ENCODE results near the gene ABHD16A. TPM values are rescaled to one million over a fixed set of nuclear protein-coding genes. Genes with fewer than 3 reads are reported as not detected.

Gene ABHD16A
- total and polyA plus RNA-seq, 2 of the 13 experiments (the other 11 are each of a cell fraction or from before 2014, with no cell fraction given) = 43.5 to 45.4 TPM

DNA sequence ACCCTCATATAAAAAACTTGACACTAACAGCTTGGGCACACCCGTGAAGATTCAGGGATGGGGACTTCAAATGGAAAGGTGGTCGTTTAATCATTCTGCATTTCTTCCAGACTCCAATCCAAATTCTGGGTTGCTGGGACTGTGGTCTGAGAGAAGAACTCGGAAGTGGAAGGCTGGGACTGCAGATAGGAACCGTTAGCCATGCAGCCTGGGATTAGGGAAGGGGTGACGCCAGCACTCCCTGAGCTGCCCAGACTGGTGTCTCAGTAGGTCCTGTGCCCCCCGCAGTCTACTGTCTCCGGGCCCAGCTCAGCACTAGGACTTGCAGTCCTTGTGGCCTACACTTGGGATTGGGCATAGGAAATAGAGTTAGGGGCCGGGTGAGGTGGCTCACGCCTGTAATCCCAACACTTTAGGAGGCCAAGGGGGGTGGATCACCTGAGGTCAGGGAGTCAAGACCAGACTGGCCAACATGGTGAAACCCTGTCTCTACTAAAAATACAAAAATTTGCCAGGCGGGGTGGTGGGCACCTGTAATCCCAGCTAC is 33.7 kb upstream of the ABHD16A start (continued):
- TF ChIP-seq ZNF646 (CRISPR knock-in tag; IDR thresholded peaks at IDR 0.05) = 0 out of 2 replicates have a peak, but pooled peaks have one; percentile 15
- peak; percentile 20 for TF ChIP-seq ASH2L (IDR thresholded peaks at IDR 0.05; ENCODE audit: insufficient read length, low read depth, low read length)
- TF ChIP-seq ZNF607 (CRISPR knock-in tag; IDR thresholded peaks at IDR 0.05; ENCODE audit: borderline replicate concordance) = 0 out of 2 replicates have a peak, but pooled peaks have one; percentile 10
- TF ChIP-seq ZFX (CRISPR knock-in tag; IDR thresholded peaks at IDR 0.05; ENCODE audit: low read depth) = 0 out of 2 replicates have a peak, but pooled peaks have one; percentile 2
- TF ChIP-seq, protein P1, sequence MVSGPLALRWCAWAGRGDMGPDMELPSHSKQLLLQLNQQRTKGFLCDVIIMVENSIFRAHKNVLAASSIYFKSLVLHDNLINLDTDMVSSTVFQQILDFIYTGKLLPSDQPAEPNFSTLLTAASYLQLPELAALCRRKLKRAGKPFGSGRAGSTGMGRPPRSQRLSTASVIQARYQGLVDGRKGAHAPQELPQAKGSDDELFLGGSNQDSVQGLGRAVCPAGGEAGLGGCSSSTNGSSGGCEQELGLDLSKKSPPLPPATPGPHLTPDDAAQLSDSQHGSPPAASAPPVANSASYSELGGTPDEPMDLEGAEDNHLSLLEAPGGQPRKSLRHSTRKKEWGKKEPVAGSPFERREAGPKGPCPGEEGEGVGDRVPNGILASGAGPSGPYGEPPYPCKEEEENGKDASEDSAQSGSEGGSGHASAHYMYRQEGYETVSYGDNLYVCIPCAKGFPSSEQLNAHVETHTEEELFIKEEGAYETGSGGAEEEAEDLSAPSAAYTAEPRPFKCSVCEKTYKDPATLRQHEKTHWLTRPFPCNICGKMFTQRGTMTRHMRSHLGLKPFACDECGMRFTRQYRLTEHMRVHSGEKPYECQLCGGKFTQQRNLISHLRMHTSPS (CRISPR knock-in tag; IDR thresholded peaks at IDR 0.05; ENCODE audit: low read depth) = 0 out of 2 replicates have a peak, but pooled peaks have one; percentile 19
- 0 out of 2 replicates have a peak, but pooled peaks have one; percentile 69 for TF ChIP-seq ZSCAN25 (CRISPR knock-in tag; IDR thresholded peaks at IDR 0.05)
- 0 out of 2 replicates have a peak, but pooled peaks have one; percentile 8 for TF ChIP-seq STAT5B (CRISPR knock-in tag; IDR thresholded peaks at IDR 0.05)
- TF ChIP-seq ZNF253 (CRISPR knock-in tag; IDR thresholded peaks at IDR 0.05; ENCODE audit: borderline replicate concordance) = no peak
- TF ChIP-seq FOXK1 (CRISPR knock-in tag; IDR thresholded peaks at IDR 0.05; ENCODE audit: borderline replicate concordance, low read depth) = peak; percentile 1; the same call in 1 of the 2 replicates
- no peak for TF ChIP-seq ZNF124 (CRISPR knock-in tag; IDR thresholded peaks at IDR 0.05)
- TF ChIP-seq, protein P2, sequence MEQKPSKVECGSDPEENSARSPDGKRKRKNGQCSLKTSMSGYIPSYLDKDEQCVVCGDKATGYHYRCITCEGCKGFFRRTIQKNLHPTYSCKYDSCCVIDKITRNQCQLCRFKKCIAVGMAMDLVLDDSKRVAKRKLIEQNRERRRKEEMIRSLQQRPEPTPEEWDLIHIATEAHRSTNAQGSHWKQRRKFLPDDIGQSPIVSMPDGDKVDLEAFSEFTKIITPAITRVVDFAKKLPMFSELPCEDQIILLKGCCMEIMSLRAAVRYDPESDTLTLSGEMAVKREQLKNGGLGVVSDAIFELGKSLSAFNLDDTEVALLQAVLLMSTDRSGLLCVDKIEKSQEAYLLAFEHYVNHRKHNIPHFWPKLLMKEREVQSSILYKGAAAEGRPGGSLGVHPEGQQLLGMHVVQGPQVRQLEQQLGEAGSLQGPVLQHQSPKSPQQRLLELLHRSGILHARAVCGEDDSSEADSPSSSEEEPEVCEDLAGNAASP (CRISPR knock-in tag; IDR thresholded peaks at IDR 0.05; ENCODE audit: borderline replicate concordance) = no peak
- TF ChIP-seq ZNF552 (CRISPR knock-in tag; IDR thresholded peaks at IDR 0.05; ENCODE audit: borderline replicate concordance) = no peak; the same call in 1 of the 2 replicates
- TF ChIP-seq ZFYVE20 (CRISPR knock-in tag; IDR thresholded peaks at IDR 0.05; ENCODE audit: borderline replicate concordance, low read depth) = no peak
- no peak for TF ChIP-seq FOXK2 (IDR thresholded peaks at IDR 0.05)
- peak; percentile 11; the same call in 1 of the 2 replicates for TF ChIP-seq SRY (CRISPR knock-in tag; IDR thresholded peaks at IDR 0.05)
- 0 out of 2 replicates have a peak, but pooled peaks have one; percentile 46 for TF ChIP-seq ZNF274 (CRISPR knock-in tag; IDR thresholded peaks at IDR 0.05)
- no peak for TF ChIP-seq ZNF780A (CRISPR knock-in tag; IDR thresholded peaks at IDR 0.05)
- TF ChIP-seq SCMH1 (CRISPR knock-in tag; IDR thresholded peaks at IDR 0.05; ENCODE audit: borderline replicate concordance) = no peak
- TF ChIP-seq ZFP36L2 (CRISPR knock-in tag; IDR thresholded peaks at IDR 0.05) = no peak
- TF ChIP-seq XBP1 (CRISPR knock-in tag; IDR thresholded peaks at IDR 0.05) = no peak
- peak; percentile 7; the same call in 1 of the 2 replicates for TF ChIP-seq ZMYM4 (CRISPR knock-in tag; IDR thresholded peaks at IDR 0.05)
